DND-41 (cell line): ENCODE measurements around the gene HMOX1.

Source experiments
- ATAC-seq: fragments of 200-7000 bp; cut with Tn5 transposase; 3 replicates; pipeline ENCODE4 v1.9.1; 2021; ENCODE audit warnings: low read depth; ENCODE audit not compliant: insufficient read depth
- DNase-seq: peaks from one replicate; pipeline ENCODE4 v3.0.0-alpha.2; 2020
- H2AFZ ChIP-seq: 2 replicates; pipeline ENCODE4 v1.6.0; 2012; ENCODE audit warnings: low read depth, low read length
- H3K27ac ChIP-seq: 2 replicates; pipeline ENCODE4 v1.5.1; 2012; ENCODE audit warnings: low read length, inconsistent platforms
- H3K27me3 ChIP-seq: fragments of 200-600 bp; sonication (generic); 2 replicates; pipeline ENCODE4 v1.6.0; 2012; ENCODE audit warnings: low read length, mild to moderate bottlenecking, inconsistent platforms; ENCODE audit not compliant: insufficient read depth, poor library complexity
- H3K36me3 ChIP-seq: 2 replicates; pipeline ENCODE4 v1.5.1; 2012; ENCODE audit warnings: low read length, inconsistent platforms; ENCODE audit not compliant: insufficient read depth
- H3K4me1 ChIP-seq: 2 replicates; pipeline ENCODE4 v1.5.1; 2012; ENCODE audit warnings: mild to moderate bottlenecking, low read length; ENCODE audit not compliant: insufficient read depth
- H3K4me2 ChIP-seq: 2 replicates; pipeline ENCODE4 v1.6.0; 2012; ENCODE audit warnings: mild to moderate bottlenecking, moderate library complexity, low read length, inconsistent platforms; ENCODE audit not compliant: insufficient read depth
- H3K4me3 ChIP-seq, 2 experiments: fragments of 200-600 bp in 1 of 2; shearing (Covaris generic) in 1 of 2; 2 replicates each; pipeline ENCODE4 v1.5.1; 2012 to 2016; ENCODE audit warnings: inconsistent platforms in 2 of 2, low read length in 2 of 2, mild to moderate bottlenecking in 2 of 2, low read depth in 1 of 2, moderate library complexity in 1 of 2
- H3K79me2 ChIP-seq: 2 replicates; pipeline ENCODE4 v1.6.0; 2012; ENCODE audit warnings: low read length, inconsistent platforms; ENCODE audit not compliant: insufficient read depth
- H3K9ac ChIP-seq: 2 replicates; pipeline ENCODE4 v1.6.0; 2012; ENCODE audit warnings: low read depth, mild to moderate bottlenecking, inconsistent platforms, low read length, moderate library complexity
- H3K9me3 ChIP-seq: 2 replicates; pipeline ENCODE4 v1.5.1; 2012; ENCODE audit warnings: low read length, moderate library complexity, mild to moderate bottlenecking, inconsistent platforms; ENCODE audit not compliant: insufficient read depth, severe bottlenecking
- H4K20me1 ChIP-seq: 2 replicates; pipeline ENCODE4 v1.6.0; 2012; ENCODE audit warnings: low read length; ENCODE audit not compliant: insufficient read depth
- EZH2 ChIP-seq: IDR thresholded peaks from 3 replicates; pipeline ENCODE4 v1.6.1; 2012; ENCODE audit warnings: borderline replicate concordance, low read depth, mild to moderate bottlenecking, moderate library complexity, low read length, inconsistent platforms; ENCODE audit not compliant: severe bottlenecking
- TF ChIP-seq, protein P1 (sequence below): IDR thresholded peaks from 2 replicates; pipeline ENCODE4 v1.5.1; 2012; ENCODE audit warnings: borderline replicate concordance, low read length, moderate library complexity, mild to moderate bottlenecking; ENCODE audit not compliant: poor library complexity, severe bottlenecking; ENCODE audit errors: extremely low read depth

The HMOX1 gene

DNA sequence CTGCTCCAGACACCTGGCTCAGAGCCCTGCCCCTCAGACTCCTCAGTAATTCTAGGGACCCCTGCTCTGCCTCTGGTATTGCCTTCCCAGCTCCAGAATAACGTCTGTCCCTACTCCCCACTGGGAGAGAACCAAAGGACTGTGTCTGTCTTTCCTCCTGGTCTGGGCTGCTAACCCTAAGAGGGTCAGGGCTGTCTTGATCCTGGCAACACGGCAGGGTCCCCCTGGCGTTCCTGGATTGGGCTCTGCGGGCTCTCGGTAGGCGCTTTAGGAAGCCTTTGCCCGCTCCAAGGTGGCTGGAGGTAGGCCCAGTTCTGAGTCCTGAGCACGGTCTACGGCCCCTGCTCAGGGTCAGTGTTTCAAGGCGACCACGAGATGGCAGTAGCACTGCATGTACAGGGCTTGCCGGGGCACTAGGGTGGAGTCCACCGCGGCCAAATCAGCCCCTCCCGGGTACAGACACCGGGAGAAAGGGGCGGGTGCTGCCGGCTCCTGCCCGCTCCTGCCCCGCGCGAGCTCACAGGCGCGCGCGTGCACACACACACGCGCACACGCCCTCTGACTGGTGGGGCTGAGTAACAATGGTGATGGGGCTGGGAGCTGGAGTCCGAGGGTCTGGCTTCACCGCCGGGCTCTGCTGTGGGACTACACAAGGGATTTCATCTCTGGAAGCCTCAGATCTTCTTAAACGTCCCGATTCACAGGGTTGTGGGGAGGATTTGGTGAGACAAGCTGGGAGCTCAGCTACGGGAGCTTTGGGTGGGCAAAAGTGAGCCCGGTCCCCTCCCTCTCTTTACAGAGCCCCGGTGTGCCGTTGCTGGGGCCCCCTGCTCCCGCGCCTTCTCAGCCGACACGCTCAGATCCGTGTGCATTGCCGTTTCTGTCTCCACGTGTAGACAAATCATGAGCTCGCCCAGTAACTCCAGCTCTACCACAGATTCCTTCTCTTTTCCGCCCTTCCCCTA is 30.1 kb upstream of the HMOX1 start:
- DNase-seq: peak; percentile 85
- peak; percentile 94 for ATAC-seq
- no peaks in the 10 kb centered on the region for H3K9me3 ChIP-seq
- peak overlapping the region in 1 of 2 experiments; percentile 41; a peak in 2 of 4 replicates for H3K4me3 ChIP-seq
- H3K27me3 ChIP-seq: no peaks in the 10 kb centered on the region
- no peak overlapping the region for H3K27ac ChIP-seq
- no peaks in the 10 kb centered on the region for H4K20me1 ChIP-seq
- peak overlapping the region; percentile 65 for H3K4me2 ChIP-seq
- peaks cover 11% of the 10 kb centered on the region for H3K4me1 ChIP-seq
- TF ChIP-seq EZH2: no peak
- TF ChIP-seq, protein P1, sequence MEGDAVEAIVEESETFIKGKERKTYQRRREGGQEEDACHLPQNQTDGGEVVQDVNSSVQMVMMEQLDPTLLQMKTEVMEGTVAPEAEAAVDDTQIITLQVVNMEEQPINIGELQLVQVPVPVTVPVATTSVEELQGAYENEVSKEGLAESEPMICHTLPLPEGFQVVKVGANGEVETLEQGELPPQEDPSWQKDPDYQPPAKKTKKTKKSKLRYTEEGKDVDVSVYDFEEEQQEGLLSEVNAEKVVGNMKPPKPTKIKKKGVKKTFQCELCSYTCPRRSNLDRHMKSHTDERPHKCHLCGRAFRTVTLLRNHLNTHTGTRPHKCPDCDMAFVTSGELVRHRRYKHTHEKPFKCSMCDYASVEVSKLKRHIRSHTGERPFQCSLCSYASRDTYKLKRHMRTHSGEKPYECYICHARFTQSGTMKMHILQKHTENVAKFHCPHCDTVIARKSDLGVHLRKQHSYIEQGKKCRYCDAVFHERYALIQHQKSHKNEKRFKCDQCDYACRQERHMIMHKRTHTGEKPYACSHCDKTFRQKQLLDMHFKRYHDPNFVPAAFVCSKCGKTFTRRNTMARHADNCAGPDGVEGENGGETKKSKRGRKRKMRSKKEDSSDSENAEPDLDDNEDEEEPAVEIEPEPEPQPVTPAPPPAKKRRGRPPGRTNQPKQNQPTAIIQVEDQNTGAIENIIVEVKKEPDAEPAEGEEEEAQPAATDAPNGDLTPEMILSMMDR: peak; percentile 91
- H2AFZ ChIP-seq: peak overlapping the region; percentile 40
- H3K79me2 ChIP-seq: no peaks in the 10 kb centered on the region
- peak overlapping the region; percentile 30 for H3K9ac ChIP-seq
- no peaks in the 10 kb centered on the region for H3K36me3 ChIP-seq

DNA sequence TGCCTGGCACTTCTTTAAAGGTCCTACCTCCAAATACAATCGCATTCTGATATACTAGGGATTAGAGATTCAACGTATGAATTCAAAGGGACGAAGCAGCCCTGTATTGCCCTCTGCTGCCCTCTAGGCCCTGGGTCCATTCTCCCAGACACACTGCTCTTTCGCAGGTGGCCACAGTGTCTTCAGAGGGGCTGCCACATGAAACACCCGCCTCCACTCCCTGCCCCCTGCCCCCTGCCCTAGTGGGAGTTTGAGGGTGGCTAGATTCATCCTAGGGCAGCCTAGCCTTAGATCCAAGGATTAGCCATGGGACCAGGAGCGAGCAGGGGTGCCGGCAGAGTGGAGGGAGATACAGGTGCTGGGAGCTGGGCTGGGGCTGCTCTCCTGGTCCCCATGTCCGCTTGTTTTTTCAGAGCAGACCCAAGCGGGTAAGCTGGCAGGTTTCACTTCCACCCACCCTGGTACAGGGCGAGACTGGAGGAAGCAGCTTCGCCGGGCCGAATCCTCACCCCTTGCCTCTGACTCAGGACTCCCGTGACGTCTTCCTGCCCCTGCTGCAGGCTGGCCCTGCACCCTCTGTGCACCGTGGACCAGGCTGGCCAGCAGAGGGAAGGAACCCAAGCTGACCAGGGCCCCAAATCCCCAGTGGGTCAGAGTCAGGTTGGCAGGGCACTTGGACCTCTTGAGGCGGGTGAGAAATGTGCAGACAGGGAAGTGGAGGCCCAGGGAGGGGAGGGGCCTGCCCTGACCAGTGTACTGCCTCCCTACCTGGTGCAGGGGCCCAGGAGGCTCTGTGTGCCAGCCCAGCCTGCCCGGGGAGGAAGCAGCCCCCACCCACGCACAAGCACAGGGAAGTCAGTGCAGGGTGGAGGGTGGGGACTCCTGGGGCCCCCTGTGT is 28.4 kb upstream of the HMOX1 start:
- Histone ChIP-seq H3K27ac (no peak overlapping the region), H3K4me3 (no peak overlapping the region), H4K20me1 (no peaks in the 10 kb centered on the region), H2AFZ (no peak overlapping the region), H3K9me3 (no peaks in the 10 kb centered on the region), H3K27me3 (no peaks in the 10 kb centered on the region), H3K79me2 (no peaks in the 10 kb centered on the region), H3K4me2 (no peak overlapping the region), H3K36me3 (no peaks in the 10 kb centered on the region), H3K9ac (no peak overlapping the region), H3K4me1 (peaks cover 11% of the 10 kb centered on the region)
- ATAC-seq (no peak), DNase-seq (no peak)
- no peak for TF ChIP-seq EZH2
- TF ChIP-seq, protein P1: peak; percentile 19

DNA sequence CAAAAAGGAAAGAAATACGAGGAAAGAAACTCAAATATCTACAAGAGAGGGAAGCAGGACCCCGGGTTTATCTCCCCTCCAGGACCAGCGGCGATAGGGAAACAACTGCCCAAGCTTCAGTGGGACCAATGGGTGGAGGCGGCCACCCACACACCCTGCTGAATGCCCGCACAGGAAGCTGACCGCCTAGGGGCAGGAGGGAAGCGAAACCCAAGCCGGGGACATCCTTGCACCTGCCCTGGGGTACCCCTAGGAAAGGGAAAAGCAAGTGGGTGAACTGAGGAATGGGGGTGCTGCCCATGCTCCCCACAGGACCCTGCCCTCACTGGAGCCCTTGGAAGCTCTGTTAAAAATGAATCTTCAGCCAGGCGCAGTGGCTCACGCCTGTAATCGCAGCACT is 27.6 kb upstream of the HMOX1 start:
- Histone ChIP-seq H3K9ac (no peak overlapping the region), H3K27me3 (no peaks in the 10 kb centered on the region), H3K27ac (no peak overlapping the region), H2AFZ (no peak overlapping the region), H3K79me2 (no peaks in the 10 kb centered on the region), H4K20me1 (no peaks in the 10 kb centered on the region), H3K4me2 (no peak overlapping the region), H3K4me1 (peaks cover 11% of the 10 kb centered on the region), H3K4me3 (no peak overlapping the region), H3K9me3 (no peaks in the 10 kb centered on the region), H3K36me3 (no peaks in the 10 kb centered on the region)
- DNase-seq (no peak), ATAC-seq (no peak)
- no peak for TF ChIP-seq EZH2
- TF ChIP-seq, protein P1: no peak
